C4-2B (cell line): ENCODE results near the gene NSMCE3.
"Not testable (repeated sequence)": the region's sequence is repeated elsewhere in the genome, so short reads cannot be mapped to it uniquely, and the experiment has no call there.

Experiments
- CTCF ChIP-seq: fragments of 450-650 bp; conservative IDR thresholded peaks from 2 replicates; pipeline ENCODE4 v1.5.1; 2017; ENCODE audit warnings: mild to moderate bottlenecking
- ZFX ChIP-seq: fragments of 450-650 bp; IDR thresholded peaks from 2 replicates; pipeline ENCODE4 v1.6.1; 2017

GRCh38 chr15:29224987-29225363, 44.6 kb downstream of the NSMCE3 start:
- TF ChIP-seq CTCF, ZFX: not testable (repeated sequence)
